ENCODE results near the gene ADAMTS9.

The ADAMTS9 gene

DNA sequence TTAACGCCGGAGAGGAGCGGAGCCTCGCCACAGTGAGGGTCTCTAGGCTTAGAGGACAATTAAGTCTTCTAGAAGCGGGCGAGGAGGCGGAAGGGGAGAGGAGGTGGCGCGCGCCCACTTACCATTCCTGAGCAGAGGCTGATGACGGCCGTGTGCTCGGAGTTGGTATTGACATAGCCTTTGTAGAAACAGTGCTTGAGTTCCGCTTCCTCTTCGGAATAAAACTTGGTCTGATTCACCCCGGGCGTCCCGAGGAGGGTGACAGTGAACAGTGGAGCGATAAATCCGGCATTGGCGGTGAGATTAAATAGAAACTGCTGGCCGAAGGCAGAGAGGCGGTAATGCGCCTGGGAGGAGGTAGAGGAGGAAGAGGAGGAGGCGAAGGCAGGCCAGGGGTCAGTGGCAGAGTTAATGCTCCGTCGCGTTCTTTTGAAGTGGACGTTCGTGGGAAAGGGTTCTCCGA is 1.3 kb downstream of the ADAMTS9 start:
- no peak for DNase-seq (ENCODE audit: extremely low read depth, low read depth)
- TF ChIP-seq, protein P1, sequence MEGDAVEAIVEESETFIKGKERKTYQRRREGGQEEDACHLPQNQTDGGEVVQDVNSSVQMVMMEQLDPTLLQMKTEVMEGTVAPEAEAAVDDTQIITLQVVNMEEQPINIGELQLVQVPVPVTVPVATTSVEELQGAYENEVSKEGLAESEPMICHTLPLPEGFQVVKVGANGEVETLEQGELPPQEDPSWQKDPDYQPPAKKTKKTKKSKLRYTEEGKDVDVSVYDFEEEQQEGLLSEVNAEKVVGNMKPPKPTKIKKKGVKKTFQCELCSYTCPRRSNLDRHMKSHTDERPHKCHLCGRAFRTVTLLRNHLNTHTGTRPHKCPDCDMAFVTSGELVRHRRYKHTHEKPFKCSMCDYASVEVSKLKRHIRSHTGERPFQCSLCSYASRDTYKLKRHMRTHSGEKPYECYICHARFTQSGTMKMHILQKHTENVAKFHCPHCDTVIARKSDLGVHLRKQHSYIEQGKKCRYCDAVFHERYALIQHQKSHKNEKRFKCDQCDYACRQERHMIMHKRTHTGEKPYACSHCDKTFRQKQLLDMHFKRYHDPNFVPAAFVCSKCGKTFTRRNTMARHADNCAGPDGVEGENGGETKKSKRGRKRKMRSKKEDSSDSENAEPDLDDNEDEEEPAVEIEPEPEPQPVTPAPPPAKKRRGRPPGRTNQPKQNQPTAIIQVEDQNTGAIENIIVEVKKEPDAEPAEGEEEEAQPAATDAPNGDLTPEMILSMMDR (IDR thresholded peaks at IDR 0.05; ENCODE audit: low read depth, low read length, missing control alignments) = no peak
- H3K4me3 ChIP-seq (replicated peaks; ENCODE audit: low read depth, low read length) = peak overlapping the region; percentile 42

DNA sequence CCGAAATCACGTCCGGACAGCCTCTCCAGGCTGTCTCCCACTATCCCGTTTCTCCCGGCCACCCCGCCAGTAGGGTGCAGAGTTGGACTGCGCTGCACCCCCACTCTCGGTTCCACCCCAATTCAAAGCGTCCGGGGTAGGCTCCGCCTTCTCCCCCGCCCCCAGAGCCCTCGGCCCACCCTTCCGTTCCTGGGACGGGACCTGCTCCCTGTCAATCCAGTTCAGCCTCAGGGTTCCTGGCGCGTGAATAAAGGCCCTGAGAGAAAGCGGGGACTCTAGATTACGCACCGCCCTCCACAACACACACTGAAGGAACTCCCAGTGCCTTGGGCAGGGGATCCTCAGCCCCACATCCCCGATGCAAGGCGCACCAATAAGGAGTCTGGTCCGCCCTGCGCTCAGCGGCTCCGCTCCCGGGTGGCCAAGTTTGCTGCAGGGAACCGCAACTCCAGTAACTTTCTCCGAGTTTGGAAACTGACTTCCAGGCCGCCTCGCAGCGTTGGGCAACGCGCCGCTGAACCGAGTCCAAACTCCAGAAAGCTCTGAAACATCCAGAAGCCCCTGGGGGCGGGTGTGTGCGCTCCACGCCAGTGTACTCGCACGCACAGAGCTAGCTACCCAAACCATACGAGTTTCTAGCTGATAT is 1.9 kb downstream of the ADAMTS9 start:
- H3K4me3 ChIP-seq (replicated peaks; ENCODE audit: low read depth, low read length) = peak overlapping the region; percentile 42
- TF ChIP-seq, protein P1 (IDR thresholded peaks at IDR 0.05; ENCODE audit: low read depth, low read length, missing control alignments) = peak; percentile 19
- DNase-seq (ENCODE audit: extremely low read depth, low read depth) = peak; percentile 31

DNA sequence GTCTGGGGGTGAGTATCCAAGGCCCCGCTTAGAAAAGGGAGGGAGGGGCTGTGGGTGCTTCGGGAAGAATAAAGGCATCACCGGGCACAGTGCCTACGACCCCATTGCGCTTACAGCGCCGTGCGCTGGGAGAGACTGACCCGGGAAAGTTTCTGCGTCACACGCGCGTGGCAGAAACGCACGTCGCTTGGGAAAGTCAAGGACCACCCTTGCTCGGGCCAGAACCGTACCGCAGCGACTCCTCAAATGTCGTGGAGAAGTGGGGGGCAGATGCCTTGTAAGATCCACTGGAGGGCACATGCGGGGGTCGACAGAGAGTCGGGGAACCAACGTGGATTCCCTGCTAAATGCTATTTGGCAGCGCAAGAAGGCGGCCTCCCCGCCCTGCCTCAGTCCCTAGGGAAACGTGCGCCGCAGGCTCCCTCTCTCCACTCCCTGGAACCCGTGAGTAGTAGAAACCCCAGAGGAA is 2.4 kb downstream of the ADAMTS9 start:
- H3K4me3 ChIP-seq (replicated peaks; ENCODE audit: low read depth, low read length) = peak overlapping the region; percentile 42
- TF ChIP-seq, protein P1 (IDR thresholded peaks at IDR 0.05; ENCODE audit: low read depth, low read length, missing control alignments) = no peak
- DNase-seq (ENCODE audit: extremely low read depth, low read depth) = no peak

DNA sequence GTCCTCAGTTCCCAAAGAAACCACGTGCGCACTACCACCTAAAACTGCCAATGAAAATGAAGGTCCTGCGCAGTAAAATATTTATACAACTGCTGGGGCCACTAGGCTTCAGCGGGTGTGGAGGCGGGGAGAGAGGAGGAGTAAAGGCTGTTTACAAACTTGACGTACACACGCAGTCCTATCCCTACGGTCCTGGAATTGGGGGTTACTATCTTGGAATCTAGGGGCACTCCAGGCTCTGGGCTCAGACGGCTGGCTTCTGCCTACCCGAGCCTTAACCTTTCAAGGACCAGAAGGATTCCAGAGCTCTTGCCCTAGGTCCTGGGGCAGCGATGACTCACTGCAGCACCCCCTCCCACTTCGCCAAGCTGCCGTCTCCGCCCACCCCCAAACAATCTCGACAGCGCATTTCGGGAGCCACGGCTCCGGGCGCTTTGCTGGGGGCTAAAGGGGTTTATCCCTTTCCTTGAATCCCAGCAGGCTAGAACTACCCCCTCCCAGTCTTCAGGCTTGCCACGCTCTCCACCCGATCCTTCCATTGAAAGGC is 3.0 kb downstream of the ADAMTS9 start:
- peak overlapping the region; percentile 42 for H3K4me3 ChIP-seq (replicated peaks; ENCODE audit: low read depth, low read length)
- DNase-seq (ENCODE audit: extremely low read depth, low read depth) = no peak
- TF ChIP-seq, protein P1 (IDR thresholded peaks at IDR 0.05; ENCODE audit: low read depth, low read length, missing control alignments) = no peak

DNA sequence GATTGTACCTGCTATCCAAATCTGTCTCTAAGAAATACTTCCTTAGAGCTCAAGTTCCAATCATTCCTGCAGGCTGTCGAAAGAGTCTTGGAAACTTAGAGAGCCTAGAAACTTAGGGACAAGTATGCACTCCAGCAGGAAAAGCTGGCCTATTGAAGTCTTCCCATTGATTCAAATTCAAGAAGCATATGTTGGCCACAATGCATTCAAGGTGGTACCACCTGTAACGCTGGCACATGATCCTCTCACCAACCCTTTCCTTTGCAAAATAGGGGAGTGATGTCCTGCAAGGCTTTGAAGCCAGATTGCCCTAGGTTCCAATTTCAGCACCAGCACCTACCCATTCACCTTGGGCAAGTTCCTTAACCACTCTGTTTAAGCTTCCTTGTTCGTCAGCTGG is 6.0 kb downstream of the ADAMTS9 start:
- H3K4me3 ChIP-seq (replicated peaks; ENCODE audit: low read depth, low read length) = no peak overlapping the region
- TF ChIP-seq, protein P1 (IDR thresholded peaks at IDR 0.05; ENCODE audit: low read depth, low read length, missing control alignments) = no peak
- DNase-seq (ENCODE audit: extremely low read depth, low read depth) = no peak

DNA sequence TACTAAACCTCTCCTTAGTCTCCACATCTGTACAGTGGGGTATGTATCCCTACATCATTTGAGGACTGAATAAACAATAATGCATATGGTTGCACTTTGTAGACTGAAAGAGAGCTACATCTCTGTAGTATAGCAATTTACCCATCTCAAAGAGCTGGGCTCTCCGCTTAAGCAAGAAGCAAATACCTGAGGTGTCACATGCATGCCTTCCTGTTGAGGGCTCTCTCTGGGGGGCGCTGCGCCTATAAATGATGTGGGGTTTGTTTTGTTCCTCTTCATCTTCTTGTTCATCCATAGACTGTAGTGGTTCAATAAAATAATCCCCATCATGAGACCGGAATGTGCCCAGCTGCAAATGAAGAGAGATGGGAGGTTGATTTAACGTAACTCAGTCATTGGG is 6.8 kb downstream of the ADAMTS9 start:
- TF ChIP-seq, protein P1 (IDR thresholded peaks at IDR 0.05; ENCODE audit: low read depth, low read length, missing control alignments) = no peak
- no peak for DNase-seq (ENCODE audit: extremely low read depth, low read depth)
- H3K4me3 ChIP-seq (replicated peaks; ENCODE audit: low read depth, low read length) = no peak overlapping the region

All from HFF-Myc (cell line).